ENCODE results near the gene CDKAL1. TPM values are rescaled to one million over a fixed set of nuclear protein-coding genes. Genes with fewer than 3 reads are reported as not detected.

CDKAL1 gene
- total RNA-seq, 5 donors from 2014 or later (not counting 1 experiment from before 2014, with no cell fraction given), result 18.8 to 29.9 (median 20.5) TPM

DNA sequence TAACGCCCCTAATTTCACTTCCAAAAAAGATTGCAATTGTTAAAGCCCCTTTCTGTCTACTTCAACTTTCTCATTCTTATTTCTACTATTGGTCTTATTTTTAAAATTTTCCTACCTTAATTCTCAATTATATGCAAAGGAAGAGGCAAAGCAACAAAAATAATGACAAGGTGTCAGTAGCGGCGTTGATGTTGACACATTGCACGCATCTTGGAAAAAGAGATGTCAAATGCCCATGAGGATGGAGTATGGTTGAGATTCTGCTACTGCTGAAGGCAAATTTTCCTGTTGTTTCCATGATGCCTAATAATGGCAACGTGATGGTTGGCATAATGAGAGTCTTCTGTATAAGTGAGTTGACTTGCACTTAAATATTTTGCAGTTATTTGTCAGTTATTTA lies 258.9 kb downstream of the CDKAL1 start:
- Histone ChIP-seq H3K27me3 (replicated peaks in 1 of 2; ENCODE audit: control insufficient read depth in 2 of 2, extremely low read depth in 1 of 2, insufficient read depth in 2 of 2, low read length in 1 of 2) (no peaks in the 10 kb centered on the region), H3K36me3 (ENCODE audit: control insufficient read depth in 2 of 2, extremely low read depth in 1 of 2, insufficient read depth in 1 of 2, low read length in 1 of 2) (peaks cover 0 to 2% of the 10 kb centered on the region in 2 donors), H3K4me3 (ENCODE audit: control insufficient read depth in 1 of 2, extremely low read depth in 1 of 2, low read length in 1 of 2) (no peak overlapping the region), H3K27ac (ENCODE audit: low read length) (no peak overlapping the region), H3K4me1 (ENCODE audit: control insufficient read depth in 1 of 2, extremely low read depth in 1 of 2, insufficient read depth in 2 of 2, low read length in 2 of 2) (no peaks in the 10 kb centered on the region), H3K9me3 (no peaks in the 10 kb centered on the region)
- Mint-ChIP-seq H3K36me3 (peaks cover 60% of the 10 kb centered on the region), H3K9me3 (peaks cover 0 to 4% (median 4%) of the 10 kb centered on the region in 3 donors), H3K4me1 (no peaks in the 10 kb centered on the region), H3K27me3 (no peaks in the 10 kb centered on the region), H3K4me3 (no peak overlapping the region), H3K27ac (no peak overlapping the region)
- no peak for ATAC-seq (replicated peaks in 1 of 4)
- 67% methylated on average over 3 of the region's 5 CpGs for WGBS (ENCODE audit: insufficient coverage)
- CTCF ChIA-PET, result no interaction called here
- DNase-seq, result no peak
- POLR2A ChIA-PET, result no interaction called here

DNA sequence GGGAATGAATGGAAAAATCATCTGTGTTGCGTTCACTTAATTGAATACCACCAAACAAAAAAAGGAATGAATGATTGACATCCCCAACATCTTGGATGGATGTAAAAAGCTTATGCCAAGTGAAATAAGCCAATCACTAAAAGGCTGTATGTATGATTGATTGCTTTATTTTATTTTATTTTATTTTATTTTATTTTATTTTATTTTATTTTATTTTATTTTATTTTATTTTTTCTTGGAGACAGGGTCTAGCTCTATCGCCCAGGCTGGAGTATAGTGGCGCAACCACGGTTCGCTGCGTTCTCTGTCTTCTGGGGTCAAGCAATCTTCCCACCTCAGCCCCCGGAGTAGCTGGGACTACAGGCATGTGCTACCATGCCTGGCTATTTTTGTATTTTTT lies 263.3 kb downstream of the CDKAL1 start:
- Histone ChIP-seq H3K9me3 (no peaks in the 10 kb centered on the region), H3K36me3 (ENCODE audit: control insufficient read depth in 2 of 2, extremely low read depth in 1 of 2, insufficient read depth in 1 of 2, low read length in 1 of 2) (no peaks in the 10 kb centered on the region), H3K27ac (ENCODE audit: low read length) (no peak overlapping the region), H3K4me3 (ENCODE audit: control insufficient read depth in 1 of 2, extremely low read depth in 1 of 2, low read length in 1 of 2) (no peak overlapping the region), H3K4me1 (ENCODE audit: control insufficient read depth in 1 of 2, extremely low read depth in 1 of 2, insufficient read depth in 2 of 2, low read length in 2 of 2) (no peaks in the 10 kb centered on the region), H3K27me3 (replicated peaks in 1 of 2; ENCODE audit: control insufficient read depth in 2 of 2, extremely low read depth in 1 of 2, insufficient read depth in 2 of 2, low read length in 1 of 2) (no peaks in the 10 kb centered on the region)
- CTCF ChIA-PET, result no interaction called here
- Mint-ChIP-seq H3K4me3 (no peak overlapping the region), H3K36me3 (peaks cover 47% of the 10 kb centered on the region), H3K27me3 (no peaks in the 10 kb centered on the region), H3K27ac (no peak overlapping the region), H3K9me3 (peaks cover 0 to 4% (median 4%) of the 10 kb centered on the region in 3 donors), H3K4me1 (no peaks in the 10 kb centered on the region)
- POLR2A ChIA-PET, result no interaction called here
- no peak for ATAC-seq (replicated peaks in 1 of 4)
- WGBS (ENCODE audit: insufficient coverage), result 100% methylated on average over 5 of the region's 7 CpGs
- no peak for DNase-seq

DNA sequence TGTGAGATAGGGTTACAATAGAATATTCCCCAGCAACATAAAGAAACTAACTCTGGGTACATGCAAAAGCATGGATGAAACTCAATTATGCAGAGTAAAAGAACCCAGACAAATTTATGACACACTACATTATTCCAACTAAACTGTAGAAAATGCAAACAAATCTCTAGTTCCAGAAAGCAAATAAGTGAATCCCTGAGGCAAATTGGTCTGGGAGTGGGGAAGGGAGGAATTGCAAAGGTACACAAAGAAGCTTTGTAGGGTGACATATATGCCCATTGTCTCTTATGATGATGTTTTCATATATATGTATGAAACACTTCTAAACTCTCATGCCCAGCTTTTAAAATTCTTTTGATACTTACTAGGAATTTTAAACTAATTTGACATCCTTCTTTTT lies 266.0 kb downstream of the CDKAL1 start:
- H3K4me1 Mint-ChIP-seq, result no peaks in the 10 kb centered on the region
- no peaks in the 10 kb centered on the region for H3K27me3 Mint-ChIP-seq
- no peak for DNase-seq
- H3K27ac Mint-ChIP-seq, result no peak overlapping the region
- Histone ChIP-seq H3K27ac (ENCODE audit: low read length) (no peak overlapping the region), H3K4me1 (ENCODE audit: control insufficient read depth in 1 of 2, extremely low read depth in 1 of 2, insufficient read depth in 2 of 2, low read length in 2 of 2) (no peaks in the 10 kb centered on the region), H3K36me3 (ENCODE audit: control insufficient read depth in 2 of 2, extremely low read depth in 1 of 2, insufficient read depth in 1 of 2, low read length in 1 of 2) (no peaks in the 10 kb centered on the region), H3K27me3 (replicated peaks in 1 of 2; ENCODE audit: control insufficient read depth in 2 of 2, extremely low read depth in 1 of 2, insufficient read depth in 2 of 2, low read length in 1 of 2) (no peaks in the 10 kb centered on the region), H3K9me3 (no peaks in the 10 kb centered on the region), H3K4me3 (ENCODE audit: control insufficient read depth in 1 of 2, extremely low read depth in 1 of 2, low read length in 1 of 2) (no peak overlapping the region)
- ChIA-PET CTCF (no interaction called here), POLR2A (no interaction called here)
- no peak overlapping the region for H3K4me3 Mint-ChIP-seq
- no peak for ATAC-seq (replicated peaks in 1 of 4)
- H3K9me3 Mint-ChIP-seq, result peaks cover 0 to 15% (median 10%) of the 10 kb centered on the region in 3 donors
- H3K36me3 Mint-ChIP-seq, result peaks cover 57% of the 10 kb centered on the region

DNA sequence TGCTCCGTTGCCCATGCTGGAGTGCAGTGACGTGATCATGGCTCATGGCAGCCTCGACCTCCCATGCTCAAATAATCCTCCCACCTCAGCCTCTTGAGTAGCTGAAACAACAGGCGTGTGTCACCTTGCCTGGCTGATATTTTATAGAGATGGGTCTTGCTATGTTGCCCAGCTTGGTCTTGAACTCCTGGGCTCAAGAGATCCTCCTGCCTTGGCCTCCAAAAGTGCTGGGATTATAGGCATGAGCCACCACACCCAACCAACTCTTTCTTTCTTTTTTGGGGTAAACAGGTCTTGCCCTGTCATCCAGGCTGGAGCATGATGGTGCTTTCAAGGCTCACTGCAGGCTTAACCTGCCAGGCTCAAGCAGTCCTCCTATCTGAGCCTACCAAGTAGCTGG lies 266.4 kb downstream of the CDKAL1 start:
- H3K9me3 ChIP-seq, result no peaks in the 10 kb centered on the region
- no peak overlapping the region for H3K4me3 Mint-ChIP-seq
- no peak overlapping the region for H3K4me3 ChIP-seq (ENCODE audit: control insufficient read depth in 1 of 2, extremely low read depth in 1 of 2, low read length in 1 of 2)
- no peak overlapping the region for H3K27ac Mint-ChIP-seq
- no peak for DNase-seq
- no peak for ATAC-seq (replicated peaks in 1 of 4)
- H3K36me3 Mint-ChIP-seq, result peaks cover 59% of the 10 kb centered on the region
- H3K4me1 Mint-ChIP-seq, result no peaks in the 10 kb centered on the region
- no peak overlapping the region for H3K27ac ChIP-seq (ENCODE audit: low read length)
- POLR2A ChIA-PET, result no interaction called here
- WGBS (ENCODE audit: insufficient coverage), result no CpG with 5 or more reads among the region's 4 CpGs
- peaks cover 2 to 18% (median 12%) of the 10 kb centered on the region in 3 donors for H3K9me3 Mint-ChIP-seq
- CTCF ChIA-PET, result no interaction called here
- no peaks in the 10 kb centered on the region for H3K36me3 ChIP-seq (ENCODE audit: control insufficient read depth in 2 of 2, extremely low read depth in 1 of 2, insufficient read depth in 1 of 2, low read length in 1 of 2)
- H3K27me3 Mint-ChIP-seq, result no peaks in the 10 kb centered on the region
- H3K4me1 ChIP-seq (ENCODE audit: control insufficient read depth in 1 of 2, extremely low read depth in 1 of 2, insufficient read depth in 2 of 2, low read length in 2 of 2), result no peaks in the 10 kb centered on the region
- H3K27me3 ChIP-seq (replicated peaks in 1 of 2; ENCODE audit: control insufficient read depth in 2 of 2, extremely low read depth in 1 of 2, insufficient read depth in 2 of 2, low read length in 1 of 2), result no peaks in the 10 kb centered on the region

DNA sequence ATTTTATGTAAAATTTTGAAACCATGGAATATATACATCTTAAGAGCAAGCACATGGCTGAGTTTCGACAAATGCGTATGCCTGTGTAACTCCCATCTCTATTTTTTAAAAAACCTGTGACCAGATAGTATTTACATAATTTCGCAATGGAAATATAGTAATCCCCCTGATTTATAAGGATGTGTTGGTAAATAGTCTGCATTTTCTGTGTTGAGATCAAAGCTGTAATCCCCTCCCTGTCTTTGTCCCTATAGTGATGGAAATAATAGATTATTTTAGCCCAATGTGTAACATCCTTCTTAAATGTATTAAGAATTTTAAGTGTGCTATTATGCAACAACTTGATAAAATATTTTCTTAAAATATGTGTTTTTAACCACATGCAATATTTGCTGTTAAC lies 267.3 kb downstream of the CDKAL1 start:
- H3K4me3 ChIP-seq (ENCODE audit: control insufficient read depth in 1 of 2, extremely low read depth in 1 of 2, low read length in 1 of 2), result no peak overlapping the region
- no peaks in the 10 kb centered on the region for H3K4me1 ChIP-seq (ENCODE audit: control insufficient read depth in 1 of 2, extremely low read depth in 1 of 2, insufficient read depth in 2 of 2, low read length in 2 of 2)
- no peaks in the 10 kb centered on the region for H3K36me3 ChIP-seq (ENCODE audit: control insufficient read depth in 2 of 2, extremely low read depth in 1 of 2, insufficient read depth in 1 of 2, low read length in 1 of 2)
- peaks cover 2% of the 10 kb centered on the region for H3K9me3 ChIP-seq
- Mint-ChIP-seq H3K27ac (no peak overlapping the region), H3K4me1 (no peaks in the 10 kb centered on the region), H3K36me3 (peaks cover 60% of the 10 kb centered on the region), H3K4me3 (no peak overlapping the region), H3K27me3 (no peaks in the 10 kb centered on the region), H3K9me3 (peaks cover 7 to 27% (median 18%) of the 10 kb centered on the region in 3 donors)
- H3K27ac ChIP-seq (ENCODE audit: low read length), result no peak overlapping the region
- no peaks in the 10 kb centered on the region for H3K27me3 ChIP-seq (replicated peaks in 1 of 2; ENCODE audit: control insufficient read depth in 2 of 2, extremely low read depth in 1 of 2, insufficient read depth in 2 of 2, low read length in 1 of 2)
- no CpG with 5 or more reads among the region's 3 CpGs for WGBS (ENCODE audit: insufficient coverage)
- ChIA-PET CTCF (no interaction called here), POLR2A (no interaction called here)
- DNase-seq, result no peak
- ATAC-seq (replicated peaks in 1 of 4), result no peak

DNA sequence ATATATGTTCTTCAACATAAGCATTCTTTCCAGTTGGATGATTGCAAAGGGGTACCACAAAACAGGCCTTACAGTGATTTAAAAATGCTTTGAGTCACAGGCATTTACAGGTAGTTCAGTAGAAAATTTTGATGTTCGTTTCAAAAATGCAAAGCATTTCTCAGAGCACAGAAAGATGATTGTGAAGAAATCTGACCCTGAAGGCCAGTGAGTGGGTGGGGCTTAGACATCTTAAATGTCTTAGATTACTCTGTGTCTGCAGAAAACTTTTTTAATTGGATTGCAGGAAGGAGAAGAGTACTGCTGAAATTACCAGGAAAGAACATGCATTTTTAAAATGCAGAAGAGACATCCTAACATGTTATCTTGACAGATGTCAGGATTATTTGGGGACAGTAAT lies 268.3 kb downstream of the CDKAL1 start:
- DNase-seq (no peak), ATAC-seq (replicated peaks in 1 of 4) (no peak)
- H3K4me1 ChIP-seq (ENCODE audit: control insufficient read depth in 1 of 2, extremely low read depth in 1 of 2, insufficient read depth in 2 of 2, low read length in 2 of 2), result no peaks in the 10 kb centered on the region
- POLR2A ChIA-PET, result no interaction called here
- H3K4me3 ChIP-seq (ENCODE audit: control insufficient read depth in 1 of 2, extremely low read depth in 1 of 2, low read length in 1 of 2), result no peak overlapping the region
- H3K9me3 Mint-ChIP-seq, result peaks cover 7 to 30% (median 19%) of the 10 kb centered on the region in 3 donors
- no peaks in the 10 kb centered on the region for H3K36me3 ChIP-seq (ENCODE audit: control insufficient read depth in 2 of 2, extremely low read depth in 1 of 2, insufficient read depth in 1 of 2, low read length in 1 of 2)
- no peaks in the 10 kb centered on the region for H3K27me3 Mint-ChIP-seq
- WGBS (ENCODE audit: insufficient coverage), result 67% methylated on average over 1 of the region's 1 CpG
- H3K36me3 Mint-ChIP-seq, result peaks cover 53% of the 10 kb centered on the region
- no peaks in the 10 kb centered on the region for H3K27me3 ChIP-seq (replicated peaks in 1 of 2; ENCODE audit: control insufficient read depth in 2 of 2, extremely low read depth in 1 of 2, insufficient read depth in 2 of 2, low read length in 1 of 2)
- H3K4me1 Mint-ChIP-seq, result no peaks in the 10 kb centered on the region
- H3K27ac Mint-ChIP-seq, result no peak overlapping the region
- H3K27ac ChIP-seq (ENCODE audit: low read length), result no peak overlapping the region
- CTCF ChIA-PET, result no interaction called here
- H3K4me3 Mint-ChIP-seq, result no peak overlapping the region
- peaks cover 4% of the 10 kb centered on the region for H3K9me3 ChIP-seq

DNA sequence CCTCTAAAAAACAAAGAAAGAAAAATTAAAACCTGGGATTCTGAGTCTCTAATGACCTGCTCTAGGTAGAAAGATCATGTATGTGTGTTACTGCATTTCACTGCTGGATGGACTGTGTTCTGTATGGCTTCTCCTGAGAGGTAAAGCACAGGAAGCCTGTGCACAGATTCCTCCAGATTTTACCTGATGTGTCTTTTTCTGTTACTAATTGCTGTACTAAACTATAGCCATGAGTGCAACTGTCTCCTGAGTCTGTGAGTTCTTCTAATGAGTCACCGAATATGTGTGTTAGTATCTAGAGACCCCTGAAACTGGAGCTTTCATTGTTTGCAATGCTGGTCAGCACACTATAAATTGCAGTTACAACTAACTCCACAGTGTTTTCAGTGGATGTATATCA lies 270.8 kb downstream of the CDKAL1 start:
- no peak overlapping the region for H3K27ac ChIP-seq (ENCODE audit: low read length)
- Mint-ChIP-seq H3K27ac (no peak overlapping the region), H3K9me3 (peaks cover 7 to 26% (median 19%) of the 10 kb centered on the region in 3 donors), H3K4me3 (no peak overlapping the region), H3K36me3 (peaks cover 56% of the 10 kb centered on the region), H3K27me3 (no peaks in the 10 kb centered on the region), H3K4me1 (no peaks in the 10 kb centered on the region)
- DNase-seq (no peak), ATAC-seq (replicated peaks in 1 of 4) (no peak)
- no CpG with 5 or more reads among the region's 1 CpG for WGBS (ENCODE audit: insufficient coverage)
- H3K9me3 ChIP-seq, result peaks cover 4% of the 10 kb centered on the region
- no peaks in the 10 kb centered on the region for H3K27me3 ChIP-seq (replicated peaks in 1 of 2; ENCODE audit: control insufficient read depth in 2 of 2, extremely low read depth in 1 of 2, insufficient read depth in 2 of 2, low read length in 1 of 2)
- ChIA-PET CTCF (no interaction called here), POLR2A (no interaction called here)
- no peaks in the 10 kb centered on the region for H3K36me3 ChIP-seq (ENCODE audit: control insufficient read depth in 2 of 2, extremely low read depth in 1 of 2, insufficient read depth in 1 of 2, low read length in 1 of 2)
- H3K4me1 ChIP-seq (ENCODE audit: control insufficient read depth in 1 of 2, extremely low read depth in 1 of 2, insufficient read depth in 2 of 2, low read length in 2 of 2), result no peaks in the 10 kb centered on the region
- no peak overlapping the region for H3K4me3 ChIP-seq (ENCODE audit: control insufficient read depth in 1 of 2, extremely low read depth in 1 of 2, low read length in 1 of 2)

All from T-cell (primary cell).